ENCODE results near the gene ETV1.
A peak's percentile ranks its signal among the peaks of the same experiment; 100 is the strongest.

ETV1 gene

GRCh38 chr7:13886356-13886755 is 103.1 kb downstream of the ETV1 start:
- Histone ChIP-seq H3K4me3 (ENCODE audit: low read depth, low read length) (no peak overlapping the region), H3K27ac (no peak overlapping the region), H3K27me3 (replicated peaks) (no peaks in the 10 kb centered on the region), H3K36me3 (replicated peaks) (no peaks in the 10 kb centered on the region)
- no peak for TF ChIP-seq CTCF (IDR thresholded peaks at IDR 0.05; ENCODE audit: low read depth, low read length, missing control alignments)
- in situ Hi-C loops (cut with HindIII; ENCODE audit: low pct_ligation_motif_present, low sequenced_read_pairs): no loop called here
- no peak for DNase-seq

DNA sequence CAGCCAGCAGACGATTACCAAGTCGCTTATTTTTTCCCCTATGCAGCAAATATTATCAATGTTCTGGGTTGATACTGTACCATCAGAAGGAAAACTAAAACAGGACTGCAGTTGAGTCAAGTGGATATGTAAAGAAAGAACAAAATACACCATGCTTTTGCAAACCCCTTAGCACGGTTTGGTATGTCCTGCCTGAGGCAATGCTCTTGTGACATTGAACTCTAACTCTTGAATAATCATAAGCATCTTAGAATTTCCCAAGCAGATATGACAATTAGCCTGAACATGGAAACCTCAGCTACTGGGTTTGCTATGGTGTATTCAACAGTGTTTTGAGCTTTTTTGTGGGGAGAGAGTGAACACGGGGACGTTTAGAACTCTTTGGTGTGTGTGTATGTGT is 107.4 kb downstream of the ETV1 start:
- TF ChIP-seq CTCF (IDR thresholded peaks at IDR 0.05; ENCODE audit: low read depth, low read length, missing control alignments): no peak
- Histone ChIP-seq H3K27me3 (replicated peaks) (no peaks in the 10 kb centered on the region), H3K36me3 (replicated peaks) (no peaks in the 10 kb centered on the region), H3K27ac (no peak overlapping the region), H3K4me3 (ENCODE audit: low read depth, low read length) (no peak overlapping the region)
- in situ Hi-C loops (cut with HindIII; ENCODE audit: low pct_ligation_motif_present, low sequenced_read_pairs): no loop called here
- DNase-seq: no peak

- in situ Hi-C loops (cut with HindIII; ENCODE audit: low pct_ligation_motif_present, low sequenced_read_pairs): no loop called here
- no peaks in the 10 kb centered on the region for H3K27me3 ChIP-seq (replicated peaks)
- peak; percentile 60 for DNase-seq
- TF ChIP-seq CTCF (IDR thresholded peaks at IDR 0.05; ENCODE audit: low read depth, low read length, missing control alignments): no peak
- no peak overlapping the region for H3K27ac ChIP-seq
- no peaks in the 10 kb centered on the region for H3K36me3 ChIP-seq (replicated peaks)
- no peak overlapping the region for H3K4me3 ChIP-seq (ENCODE audit: low read depth, low read length)
Measured at GRCh38 chr7:13880789-13881188, 108.7 kb downstream of the ETV1 start.

DNA sequence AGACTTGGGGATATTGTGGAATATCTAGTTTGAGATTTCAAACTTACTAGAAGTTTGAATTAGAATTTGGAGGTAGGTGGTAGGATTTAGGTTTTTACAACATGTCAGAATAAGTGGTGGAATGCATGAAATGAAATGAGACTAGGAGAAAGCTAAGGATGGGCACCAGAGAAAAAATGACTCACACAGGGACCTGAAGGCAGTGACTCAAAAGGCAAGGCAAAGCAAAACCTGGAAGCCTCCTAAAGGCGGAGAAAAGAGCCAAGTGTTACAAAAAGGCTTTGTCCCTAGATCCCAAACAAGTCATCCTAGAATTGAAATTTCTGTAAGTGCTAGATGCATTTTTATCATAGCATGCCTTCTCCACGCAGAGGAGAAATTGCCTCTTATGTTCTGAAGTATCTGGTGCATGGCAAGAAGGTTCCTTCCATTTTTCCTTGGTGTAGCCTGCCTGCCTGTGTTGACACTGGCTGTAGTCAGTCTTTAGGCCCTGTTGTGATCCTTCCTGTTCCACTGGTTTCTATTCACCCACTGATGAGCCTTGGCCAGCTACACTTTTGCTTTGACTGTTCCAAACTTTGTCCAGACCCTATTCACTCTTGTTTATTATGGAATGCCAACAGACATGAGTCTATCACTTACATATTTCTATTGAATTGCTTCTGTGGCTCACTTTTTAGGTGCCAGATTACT is 109.3 kb downstream of the ETV1 start:
- Histone ChIP-seq H3K4me3 (ENCODE audit: low read depth, low read length) (no peak overlapping the region), H3K27ac (no peak overlapping the region), H3K36me3 (replicated peaks) (no peaks in the 10 kb centered on the region), H3K27me3 (replicated peaks) (no peaks in the 10 kb centered on the region)
- no peak for TF ChIP-seq CTCF (IDR thresholded peaks at IDR 0.05; ENCODE audit: low read depth, low read length, missing control alignments)
- in situ Hi-C loops (cut with HindIII; ENCODE audit: low pct_ligation_motif_present, low sequenced_read_pairs): no loop called here
- peak; percentile 42 for DNase-seq

DNA sequence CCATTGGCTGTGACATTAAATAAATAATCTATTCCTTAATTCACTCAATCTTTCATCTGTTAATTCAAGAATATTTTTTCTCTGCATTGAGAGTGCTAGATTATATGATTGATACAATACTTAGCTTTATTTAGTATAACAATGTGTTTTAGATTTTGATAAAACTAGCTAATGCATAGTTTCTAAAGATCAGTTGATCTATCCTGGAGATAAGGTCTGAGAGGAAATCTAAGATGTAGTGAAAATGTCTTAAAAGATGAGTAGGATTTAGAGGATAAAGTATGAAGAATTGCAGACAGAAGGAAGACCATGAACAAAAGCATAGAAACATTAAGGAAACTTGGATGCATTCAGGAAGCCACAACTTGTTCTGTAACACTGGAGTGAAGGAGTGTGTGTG is 110.3 kb downstream of the ETV1 start:
- Histone ChIP-seq H3K27me3 (replicated peaks) (no peaks in the 10 kb centered on the region), H3K36me3 (replicated peaks) (no peaks in the 10 kb centered on the region), H3K27ac (no peak overlapping the region), H3K4me3 (ENCODE audit: low read depth, low read length) (no peak overlapping the region)
- no peak for DNase-seq
- no peak for TF ChIP-seq CTCF (IDR thresholded peaks at IDR 0.05; ENCODE audit: low read depth, low read length, missing control alignments)
- in situ Hi-C loops (cut with HindIII; ENCODE audit: low pct_ligation_motif_present, low sequenced_read_pairs): no loop called here

DNA sequence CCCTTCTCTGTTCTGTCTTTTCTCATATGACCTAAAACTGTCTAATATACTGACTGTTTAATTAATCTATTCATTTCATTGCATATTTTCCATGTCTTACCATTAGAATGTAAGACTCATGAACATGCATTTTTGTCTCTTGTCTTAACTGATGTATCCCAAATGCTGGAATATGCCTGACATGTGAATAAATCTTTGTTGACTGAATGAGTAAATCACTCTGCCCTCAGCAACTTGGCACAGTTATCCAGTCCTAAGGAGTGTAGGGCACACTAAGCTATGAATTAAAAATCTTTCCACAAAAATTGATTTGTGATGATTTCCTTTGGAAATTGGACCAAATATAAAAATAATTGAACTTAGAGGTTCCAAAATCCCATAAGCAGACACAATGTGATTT is 111.3 kb downstream of the ETV1 start:
- DNase-seq: no peak
- in situ Hi-C loops (cut with HindIII; ENCODE audit: low pct_ligation_motif_present, low sequenced_read_pairs): no loop called here
- Histone ChIP-seq H3K36me3 (replicated peaks) (no peaks in the 10 kb centered on the region), H3K27ac (no peak overlapping the region), H3K27me3 (replicated peaks) (no peaks in the 10 kb centered on the region), H3K4me3 (ENCODE audit: low read depth, low read length) (no peak overlapping the region)
- no peak for TF ChIP-seq CTCF (IDR thresholded peaks at IDR 0.05; ENCODE audit: low read depth, low read length, missing control alignments)

All from brain microvascular endothelial cell (primary cell).